GM13977 (cell line): ENCODE measurements around the gene XPC.

Source experiments
- DNase-seq: peaks from one replicate; pipeline ENCODE4 v3.0.0; 2012; ENCODE audit warnings: low spot score
- in situ Hi-C: fragments of 300-500 bp; cut with MboI; formaldehyde crosslinking; loops from one replicate; pipeline ENCODE4 v1.12.0; 2022; ENCODE audit warnings: low sequenced_read_pairs, low pct_unique_long_range_greater_than_20kb, mixed read lengths, inconsistent platforms; ENCODE audit not compliant: unreplicated experiment
- TF ChIP-seq, protein P1 (sequence below): IDR thresholded peaks from 2 replicates; pipeline ENCODE4 v1.5.1; 2012; ENCODE audit warnings: mild to moderate bottlenecking, control low read depth; ENCODE audit not compliant: insufficient read depth; ENCODE audit errors: extremely low read depth, missing control alignments

The XPC gene

GRCh38 chr3:14213066-14213774, 34.8 kb upstream of the XPC start:
- DNase-seq, result no peak
- TF ChIP-seq, protein P1, sequence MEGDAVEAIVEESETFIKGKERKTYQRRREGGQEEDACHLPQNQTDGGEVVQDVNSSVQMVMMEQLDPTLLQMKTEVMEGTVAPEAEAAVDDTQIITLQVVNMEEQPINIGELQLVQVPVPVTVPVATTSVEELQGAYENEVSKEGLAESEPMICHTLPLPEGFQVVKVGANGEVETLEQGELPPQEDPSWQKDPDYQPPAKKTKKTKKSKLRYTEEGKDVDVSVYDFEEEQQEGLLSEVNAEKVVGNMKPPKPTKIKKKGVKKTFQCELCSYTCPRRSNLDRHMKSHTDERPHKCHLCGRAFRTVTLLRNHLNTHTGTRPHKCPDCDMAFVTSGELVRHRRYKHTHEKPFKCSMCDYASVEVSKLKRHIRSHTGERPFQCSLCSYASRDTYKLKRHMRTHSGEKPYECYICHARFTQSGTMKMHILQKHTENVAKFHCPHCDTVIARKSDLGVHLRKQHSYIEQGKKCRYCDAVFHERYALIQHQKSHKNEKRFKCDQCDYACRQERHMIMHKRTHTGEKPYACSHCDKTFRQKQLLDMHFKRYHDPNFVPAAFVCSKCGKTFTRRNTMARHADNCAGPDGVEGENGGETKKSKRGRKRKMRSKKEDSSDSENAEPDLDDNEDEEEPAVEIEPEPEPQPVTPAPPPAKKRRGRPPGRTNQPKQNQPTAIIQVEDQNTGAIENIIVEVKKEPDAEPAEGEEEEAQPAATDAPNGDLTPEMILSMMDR, result no peak
- in situ Hi-C loops, result no loop called here

DNA sequence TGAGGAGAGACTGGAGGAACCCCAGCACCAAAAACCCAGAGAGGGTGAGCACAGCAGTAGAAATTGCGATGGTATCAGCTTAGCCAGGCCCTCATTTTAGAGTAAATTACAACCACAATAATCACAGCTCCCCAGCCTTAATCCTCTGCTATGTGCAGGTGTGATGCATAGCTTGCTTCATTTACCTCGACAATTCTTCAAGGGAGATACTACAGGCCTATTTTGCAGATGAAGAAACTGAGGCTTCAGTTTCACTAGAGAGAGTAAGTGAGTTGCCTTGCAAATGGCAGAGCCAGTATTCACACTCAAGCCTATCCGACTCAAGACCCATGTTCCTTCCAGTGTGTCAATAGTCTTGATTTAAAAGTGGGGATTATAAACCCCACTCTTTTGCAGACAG, 33.6 kb upstream of the XPC start:
- in situ Hi-C loops, result no loop called here
- TF ChIP-seq, protein P1, result no peak
- no peak for DNase-seq

- DNase-seq, result no peak
- in situ Hi-C loops, result no loop called here
- TF ChIP-seq, protein P1, result no peak
Measured at GRCh38 chr3:14211621-14212020, 33.2 kb upstream of the XPC start.

DNA sequence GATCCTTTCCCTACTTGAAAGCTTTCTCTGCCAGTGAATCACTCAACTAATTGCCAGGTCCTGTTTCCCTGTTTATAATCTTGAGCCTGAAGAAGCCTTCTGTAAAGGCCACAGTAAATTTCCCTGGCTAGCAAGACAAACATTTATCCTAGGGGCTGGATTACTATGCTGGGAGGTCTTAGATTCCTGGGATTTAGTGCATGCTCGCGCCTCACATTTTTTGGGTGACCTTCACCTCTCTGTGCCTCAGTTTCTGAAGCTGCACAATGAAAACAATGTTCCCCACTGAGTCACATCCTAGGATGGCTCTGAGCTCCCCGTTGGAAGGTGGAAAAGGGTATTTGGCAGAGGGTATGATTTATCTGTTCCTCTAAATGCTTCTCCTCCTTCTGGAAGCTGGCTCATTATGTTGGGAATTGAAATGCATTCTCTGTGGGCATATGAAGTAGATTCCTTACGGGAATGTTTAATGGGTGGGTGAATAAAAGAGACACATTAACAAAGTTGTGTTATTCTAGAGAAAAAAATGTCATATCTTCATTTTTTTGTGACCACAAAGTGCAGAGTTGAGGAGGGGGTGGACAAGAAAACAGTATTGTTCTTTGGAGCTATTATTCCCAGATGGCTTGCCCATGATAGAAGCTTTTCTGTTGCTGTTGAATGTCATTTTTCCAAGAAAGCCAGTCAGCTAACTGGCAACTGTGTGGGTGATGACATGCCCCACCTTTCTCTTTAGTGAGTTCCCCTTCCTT, 32.6 kb upstream of the XPC start:
- in situ Hi-C loops, result no loop called here
- no peak for DNase-seq
- TF ChIP-seq, protein P1, result no peak

- no peak for DNase-seq
- in situ Hi-C loops, result no loop called here
- TF ChIP-seq, protein P1, result no peak
Measured at GRCh38 chr3:14210290-14210688, 31.9 kb upstream of the XPC start.

DNA sequence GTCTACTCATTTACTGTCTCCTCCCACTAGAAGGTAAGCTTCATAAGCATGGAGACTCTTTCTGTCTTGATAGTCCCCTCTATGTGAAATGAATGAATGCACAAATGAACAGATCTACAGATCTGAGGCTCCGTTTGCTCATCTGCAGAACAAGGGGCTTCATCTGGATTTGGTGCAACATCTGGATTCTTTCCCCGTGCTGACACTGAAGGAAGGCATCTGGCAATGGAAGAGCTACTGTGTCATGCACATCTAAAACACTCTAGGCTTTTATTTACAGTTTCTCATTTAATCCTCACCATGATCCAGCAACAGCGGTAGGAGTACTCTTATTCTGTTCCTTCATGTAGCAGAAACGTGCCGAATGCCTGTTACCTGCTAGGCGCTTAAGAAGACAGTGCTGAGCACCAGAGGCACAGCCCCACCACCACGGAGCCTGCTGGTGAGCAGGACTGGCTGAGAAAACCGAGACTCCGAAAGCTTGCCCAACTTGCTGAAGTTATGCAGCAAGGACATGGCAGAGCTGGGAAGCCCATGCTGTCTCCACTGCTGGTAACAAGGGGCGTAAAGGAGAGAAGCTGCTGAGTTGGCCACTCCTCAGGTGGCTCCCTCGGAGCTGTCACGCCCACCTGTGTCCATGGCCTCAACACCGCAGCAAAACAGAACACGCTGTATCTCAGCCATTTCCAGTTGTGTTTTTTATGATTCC, 31.3 kb upstream of the XPC start:
- in situ Hi-C loops, result no loop called here

More for the DNA sequence above, 31.3 kb upstream of the XPC start:
- TF ChIP-seq, protein P1, result no peak
- DNase-seq, result no peak
